Transverse colon (tissue), 3 donors: ENCODE data around the gene SDK2.

Source experiments
- EP300 ChIP-seq: sonication (generic); formaldehyde crosslinking; IDR thresholded peaks from one replicate; pipeline ENCODE4 v1.6.1; 2017; ENCODE audit warnings: antibody characterized with exemption, low read depth
- POLR2A ChIP-seq: fragments of 450-650 bp; IDR thresholded peaks from one replicate; pipeline ENCODE4 v1.6.1; 2016; ENCODE audit warnings: antibody characterized with exemption, mild to moderate bottlenecking, moderate library complexity
- TF ChIP-seq, protein P1 (sequence below), 5 experiments: fragments of 200-600 bp in 3 of 5; fragments of 450-650 bp in 2 of 5; sonication (generic) in 3 of 5; IDR thresholded peaks; 1 replicate in 2 of 5; 2 replicates in 3 of 5; pipeline ENCODE4 v1.5.1; 2016 to 2017; ENCODE audit warnings: antibody characterized with exemption in 5 of 5, inconsistent platforms in 3 of 5, mild to moderate bottlenecking in 2 of 5, moderate library complexity in 1 of 5

GRCh38 chr17:73369111-73369521 lies 275.1 kb downstream of the SDK2 start:
- TF ChIP-seq EP300 (no peak), POLR2A (no peak)
- TF ChIP-seq, protein P1, sequence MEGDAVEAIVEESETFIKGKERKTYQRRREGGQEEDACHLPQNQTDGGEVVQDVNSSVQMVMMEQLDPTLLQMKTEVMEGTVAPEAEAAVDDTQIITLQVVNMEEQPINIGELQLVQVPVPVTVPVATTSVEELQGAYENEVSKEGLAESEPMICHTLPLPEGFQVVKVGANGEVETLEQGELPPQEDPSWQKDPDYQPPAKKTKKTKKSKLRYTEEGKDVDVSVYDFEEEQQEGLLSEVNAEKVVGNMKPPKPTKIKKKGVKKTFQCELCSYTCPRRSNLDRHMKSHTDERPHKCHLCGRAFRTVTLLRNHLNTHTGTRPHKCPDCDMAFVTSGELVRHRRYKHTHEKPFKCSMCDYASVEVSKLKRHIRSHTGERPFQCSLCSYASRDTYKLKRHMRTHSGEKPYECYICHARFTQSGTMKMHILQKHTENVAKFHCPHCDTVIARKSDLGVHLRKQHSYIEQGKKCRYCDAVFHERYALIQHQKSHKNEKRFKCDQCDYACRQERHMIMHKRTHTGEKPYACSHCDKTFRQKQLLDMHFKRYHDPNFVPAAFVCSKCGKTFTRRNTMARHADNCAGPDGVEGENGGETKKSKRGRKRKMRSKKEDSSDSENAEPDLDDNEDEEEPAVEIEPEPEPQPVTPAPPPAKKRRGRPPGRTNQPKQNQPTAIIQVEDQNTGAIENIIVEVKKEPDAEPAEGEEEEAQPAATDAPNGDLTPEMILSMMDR (IDR thresholded peaks at IDR 0.05), result no peak
